Ishikawa (cell line): Measurements from ENCODE around the gene ADGRL2.

Experiments
- CEBPB ChIP-seq: IDR thresholded peaks from 2 replicates; pipeline ENCODE4 v1.6.1; 2012
- CREB1 ChIP-seq: IDR thresholded peaks from 2 replicates; pipeline ENCODE4 v1.6.1; 2012; ENCODE audit warnings: low read depth
- EGR1 ChIP-seq: IDR thresholded peaks from 2 replicates; pipeline ENCODE4 v1.6.1; 2012
- EP300 ChIP-seq: IDR thresholded peaks from 2 replicates; pipeline ENCODE4 v1.6.1; 2012; ENCODE audit warnings: borderline replicate concordance
- RAD21 ChIP-seq: IDR thresholded peaks from 2 replicates; pipeline ENCODE4 v1.6.1; 2012; ENCODE audit warnings: low read depth
- TAF1 ChIP-seq: IDR thresholded peaks from 2 replicates; pipeline ENCODE4 v1.6.1; 2012; ENCODE audit warnings: low read depth, mild to moderate bottlenecking
- TCF12 ChIP-seq: IDR thresholded peaks from 2 replicates; pipeline ENCODE4 v1.6.1; 2012; ENCODE audit warnings: low read depth
- TEAD4 ChIP-seq: IDR thresholded peaks from 2 replicates; pipeline ENCODE4 v1.6.1; 2012
- USF1 ChIP-seq: IDR thresholded peaks from 2 replicates; pipeline ENCODE4 v1.6.1; 2012
- YY1 ChIP-seq: IDR thresholded peaks from 2 replicates; pipeline ENCODE4 v1.6.1; 2012; ENCODE audit warnings: low read depth
- ZBTB7A ChIP-seq: IDR thresholded peaks from 2 replicates; pipeline ENCODE4 v1.6.1; 2012; ENCODE audit warnings: low read depth
- TF ChIP-seq, protein P1 (sequence below): IDR thresholded peaks from 2 replicates; pipeline ENCODE4 v1.6.1; 2012; ENCODE audit warnings: low read depth, mild to moderate bottlenecking
- TF ChIP-seq, protein P2 (sequence below): IDR thresholded peaks from 2 replicates; pipeline ENCODE4 v1.6.1; 2012

- TF ChIP-seq TAF1 (no peak), CREB1 (no peak), CEBPB (no peak), RAD21 (no peak), TCF12 (no peak), EP300 (no peak), ZBTB7A (no peak), TEAD4 (no peak), YY1 (no peak), USF1 (no peak), EGR1 (no peak)
- TF ChIP-seq, protein P1, sequence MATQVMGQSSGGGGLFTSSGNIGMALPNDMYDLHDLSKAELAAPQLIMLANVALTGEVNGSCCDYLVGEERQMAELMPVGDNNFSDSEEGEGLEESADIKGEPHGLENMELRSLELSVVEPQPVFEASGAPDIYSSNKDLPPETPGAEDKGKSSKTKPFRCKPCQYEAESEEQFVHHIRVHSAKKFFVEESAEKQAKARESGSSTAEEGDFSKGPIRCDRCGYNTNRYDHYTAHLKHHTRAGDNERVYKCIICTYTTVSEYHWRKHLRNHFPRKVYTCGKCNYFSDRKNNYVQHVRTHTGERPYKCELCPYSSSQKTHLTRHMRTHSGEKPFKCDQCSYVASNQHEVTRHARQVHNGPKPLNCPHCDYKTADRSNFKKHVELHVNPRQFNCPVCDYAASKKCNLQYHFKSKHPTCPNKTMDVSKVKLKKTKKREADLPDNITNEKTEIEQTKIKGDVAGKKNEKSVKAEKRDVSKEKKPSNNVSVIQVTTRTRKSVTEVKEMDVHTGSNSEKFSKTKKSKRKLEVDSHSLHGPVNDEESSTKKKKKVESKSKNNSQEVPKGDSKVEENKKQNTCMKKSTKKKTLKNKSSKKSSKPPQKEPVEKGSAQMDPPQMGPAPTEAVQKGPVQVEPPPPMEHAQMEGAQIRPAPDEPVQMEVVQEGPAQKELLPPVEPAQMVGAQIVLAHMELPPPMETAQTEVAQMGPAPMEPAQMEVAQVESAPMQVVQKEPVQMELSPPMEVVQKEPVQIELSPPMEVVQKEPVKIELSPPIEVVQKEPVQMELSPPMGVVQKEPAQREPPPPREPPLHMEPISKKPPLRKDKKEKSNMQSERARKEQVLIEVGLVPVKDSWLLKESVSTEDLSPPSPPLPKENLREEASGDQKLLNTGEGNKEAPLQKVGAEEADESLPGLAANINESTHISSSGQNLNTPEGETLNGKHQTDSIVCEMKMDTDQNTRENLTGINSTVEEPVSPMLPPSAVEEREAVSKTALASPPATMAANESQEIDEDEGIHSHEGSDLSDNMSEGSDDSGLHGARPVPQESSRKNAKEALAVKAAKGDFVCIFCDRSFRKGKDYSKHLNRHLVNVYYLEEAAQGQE: no peak
- TF ChIP-seq, protein P2, sequence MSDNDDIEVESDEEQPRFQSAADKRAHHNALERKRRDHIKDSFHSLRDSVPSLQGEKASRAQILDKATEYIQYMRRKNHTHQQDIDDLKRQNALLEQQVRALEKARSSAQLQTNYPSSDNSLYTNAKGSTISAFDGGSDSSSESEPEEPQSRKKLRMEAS: no peak
Observed at GRCh38 chr1:81921344-81921743, 120.6 kb downstream of the ADGRL2 start.
